HG03280 (cell line): ENCODE data around the gene PCBP3.

ENCODE experiments used
- ATAC-seq: cut with Tn5 transposase; IDR thresholded peaks from one replicate; pipeline ENCODE4 v1.9.1; 2021; ENCODE audit warnings: mild to moderate bottlenecking, moderate library complexity; ENCODE audit not compliant: unreplicated experiment

Gene PCBP3

DNA sequence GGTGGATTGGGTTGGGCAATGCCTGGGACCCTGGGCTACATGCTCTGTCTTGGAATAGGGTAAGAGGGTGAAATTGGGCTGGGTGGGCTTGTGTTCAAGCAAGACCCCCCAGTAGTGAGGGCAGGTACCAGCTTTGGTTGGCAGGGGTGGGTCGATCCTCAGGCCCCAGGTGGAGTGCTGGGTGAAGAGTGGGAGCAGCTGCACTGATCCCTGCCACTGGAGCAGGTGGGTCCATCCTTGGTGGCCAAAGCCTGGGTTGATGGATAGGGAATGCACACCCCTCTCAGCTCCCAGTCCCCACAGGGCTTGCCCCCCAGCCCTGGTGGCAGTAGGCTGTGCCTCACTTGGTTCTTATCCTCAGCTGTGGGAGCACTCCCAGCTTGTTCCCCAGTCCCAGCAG lies 135.2 kb downstream of the PCBP3 start:
- no peak for ATAC-seq

DNA sequence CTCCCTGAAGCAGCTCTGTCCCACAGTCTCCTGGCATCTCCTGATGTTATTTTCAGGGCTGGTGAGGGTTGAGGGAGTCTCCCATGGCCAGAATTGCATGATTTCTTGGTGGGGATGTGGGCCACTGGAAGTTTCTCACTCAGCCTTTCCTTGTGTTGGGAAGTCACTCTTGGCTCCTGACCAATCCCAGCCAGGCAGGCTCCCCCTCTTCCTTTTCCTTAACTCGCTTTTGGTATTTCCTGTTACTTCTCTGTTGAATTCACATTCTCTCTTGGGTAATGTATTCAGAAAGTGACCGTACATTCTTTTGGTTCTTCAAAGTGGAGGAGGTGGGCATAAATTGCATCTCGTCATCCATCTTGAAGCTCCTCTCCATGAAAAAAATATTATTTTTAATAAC lies 135.7 kb downstream of the PCBP3 start:
- ATAC-seq, result no peak

DNA sequence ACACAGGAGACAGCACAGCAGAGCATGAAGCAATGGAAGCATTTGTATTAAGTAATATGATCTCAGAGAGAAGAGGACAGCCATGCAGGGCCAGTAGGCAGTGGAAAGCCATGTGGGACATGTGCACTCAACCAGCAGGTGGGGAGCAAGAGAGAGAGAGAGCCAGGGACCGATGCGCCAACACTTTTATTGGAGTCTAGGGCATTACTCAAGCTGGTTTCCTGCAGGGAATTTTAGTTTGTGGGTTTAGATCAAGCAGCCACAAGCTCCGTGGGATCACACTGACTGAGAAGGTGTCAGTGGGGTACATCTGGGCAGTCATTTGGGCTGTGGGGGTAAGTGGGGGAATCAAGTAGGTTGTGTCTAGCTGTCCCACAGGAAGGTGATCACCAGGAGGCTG lies 137.1 kb downstream of the PCBP3 start:
- no peak for ATAC-seq

DNA sequence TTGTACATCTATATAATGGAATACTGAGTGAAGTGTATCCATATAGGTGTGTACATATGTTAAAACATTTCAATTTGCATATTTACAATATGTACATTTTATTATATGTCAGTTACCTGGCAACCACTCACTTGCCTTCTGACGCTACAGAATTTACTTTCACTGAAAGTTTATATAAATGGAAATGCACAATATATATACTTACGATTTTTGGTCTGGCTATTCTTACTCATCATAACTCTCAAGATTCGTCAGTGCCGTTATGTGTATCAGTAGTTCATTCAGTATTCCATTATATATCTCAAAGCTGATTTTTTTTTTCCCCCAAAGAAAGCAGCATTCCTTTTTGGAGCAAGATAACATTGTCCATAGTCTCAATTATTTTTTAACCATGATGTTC lies 138.2 kb downstream of the PCBP3 start:
- ATAC-seq, result no peak

DNA sequence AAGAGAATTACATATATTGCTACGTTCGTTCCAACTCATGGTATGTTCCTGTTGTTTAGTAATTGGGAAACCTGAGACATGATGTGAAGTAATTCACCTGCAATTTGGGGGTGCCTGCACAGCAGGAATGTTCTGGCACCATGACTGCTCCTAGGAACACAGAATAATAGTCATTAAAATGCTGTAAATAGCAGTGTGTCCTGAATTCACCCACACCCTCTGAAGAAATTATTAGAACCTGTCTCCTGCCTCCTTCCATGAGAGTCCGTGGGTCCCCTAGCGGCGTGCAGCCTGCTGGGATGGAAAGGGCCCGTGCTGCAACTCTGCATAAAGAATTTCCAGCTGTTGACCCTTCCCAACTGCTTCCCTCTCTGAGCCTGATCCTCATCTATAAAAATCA lies 143.1 kb downstream of the PCBP3 start:
- no peak for ATAC-seq

DNA sequence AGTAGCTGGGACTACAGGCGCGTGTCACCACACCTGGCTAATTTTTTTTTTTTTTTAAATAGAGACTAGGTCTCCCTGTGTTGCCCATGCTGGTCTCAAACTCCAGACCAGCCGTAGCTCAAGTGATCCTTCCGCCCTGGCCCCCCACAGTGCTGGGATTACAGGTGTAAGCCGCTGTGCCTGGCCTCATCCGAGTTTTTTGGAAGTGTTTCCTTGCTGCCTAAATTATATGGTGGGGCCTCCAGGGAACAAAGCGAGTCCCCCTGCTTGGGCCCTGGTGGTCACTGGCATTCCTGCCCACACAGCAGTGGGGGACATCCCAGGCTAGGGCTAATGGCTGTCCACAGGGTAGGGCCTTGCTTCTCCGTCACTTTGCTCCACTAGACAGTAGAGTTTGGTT lies 143.8 kb downstream of the PCBP3 start:
- ATAC-seq, result no peak

DNA sequence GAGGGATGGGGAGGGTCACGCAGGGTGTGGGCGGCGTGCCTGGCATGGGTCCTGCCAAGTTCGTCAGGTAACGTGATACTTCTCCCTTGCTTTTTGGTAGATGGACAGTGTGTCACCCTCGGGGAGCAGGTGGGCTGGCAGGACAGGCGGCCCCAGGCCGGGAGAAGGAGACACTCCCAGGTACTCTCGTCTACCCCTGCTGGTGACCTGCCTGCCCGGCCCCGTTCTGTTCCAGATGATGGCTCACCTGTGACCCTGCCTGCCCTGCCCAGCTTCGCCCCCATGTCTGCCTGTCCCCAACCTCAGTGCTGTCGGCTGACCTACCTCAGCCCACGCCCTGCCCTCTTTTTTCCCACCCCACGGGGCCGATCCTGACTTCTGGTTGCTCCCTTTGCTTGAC lies 144.7 kb downstream of the PCBP3 start:
- no peak for ATAC-seq

DNA sequence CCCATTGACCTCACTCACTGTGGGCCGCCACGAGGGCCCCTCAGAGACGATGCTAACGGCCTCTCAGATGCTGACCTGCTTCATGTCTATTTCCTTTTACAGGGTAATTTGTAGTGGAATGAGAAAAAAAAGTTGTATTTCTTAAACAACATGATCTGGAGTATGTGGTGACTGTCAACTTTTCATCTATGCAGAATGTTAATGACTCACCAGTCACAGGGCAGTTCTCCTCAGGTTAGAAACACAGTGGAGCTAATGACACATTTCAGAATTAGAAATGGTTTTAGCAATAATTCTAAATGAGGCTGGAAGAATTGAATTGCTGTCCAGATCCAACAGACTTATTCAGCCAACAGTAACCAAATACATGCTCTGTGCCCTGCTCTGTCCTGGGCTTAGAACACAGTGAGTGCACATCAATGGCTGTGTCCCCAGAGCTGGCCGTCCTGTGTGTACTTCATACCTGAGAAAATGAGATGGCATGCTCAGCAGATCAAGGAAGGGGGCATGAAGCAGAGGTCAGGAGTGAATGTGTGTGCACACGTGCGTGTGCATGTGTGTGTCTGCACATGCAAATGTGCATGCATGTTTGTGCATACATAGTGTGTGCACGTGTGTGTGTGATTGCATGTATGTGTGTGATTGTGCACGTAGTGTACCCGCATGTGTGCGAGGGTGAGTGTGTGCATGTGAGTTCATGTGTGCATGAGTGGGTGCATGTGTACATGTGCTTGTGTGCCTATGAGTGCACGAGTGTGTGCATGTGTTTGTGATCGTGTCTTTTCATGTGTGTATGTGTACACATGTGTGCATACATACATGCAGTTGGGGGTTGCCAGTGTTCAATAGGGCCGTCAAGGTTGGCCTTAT lies 145.3 kb downstream of the PCBP3 start:
- ATAC-seq, result no peak

DNA sequence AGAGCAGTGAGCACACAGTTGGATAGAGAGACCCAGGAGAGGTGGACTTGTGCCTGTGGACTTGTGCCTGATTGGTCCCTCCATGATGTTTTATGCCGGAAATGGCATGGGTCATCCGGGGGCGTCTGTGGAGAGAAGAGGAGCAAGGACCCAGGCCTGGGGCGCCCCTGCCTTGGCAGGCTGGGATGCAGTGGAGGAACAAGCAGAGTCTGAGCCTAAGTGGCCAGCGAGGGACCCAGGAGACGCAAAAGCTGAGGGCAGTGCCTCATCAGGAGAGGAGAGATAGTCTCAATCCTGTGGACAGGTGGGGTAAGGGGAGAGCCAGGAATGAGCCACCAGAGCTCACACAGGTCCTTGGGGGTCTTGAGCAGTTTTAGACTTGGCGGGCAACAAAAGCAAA lies 146.9 kb downstream of the PCBP3 start:
- ATAC-seq, result no peak

DNA sequence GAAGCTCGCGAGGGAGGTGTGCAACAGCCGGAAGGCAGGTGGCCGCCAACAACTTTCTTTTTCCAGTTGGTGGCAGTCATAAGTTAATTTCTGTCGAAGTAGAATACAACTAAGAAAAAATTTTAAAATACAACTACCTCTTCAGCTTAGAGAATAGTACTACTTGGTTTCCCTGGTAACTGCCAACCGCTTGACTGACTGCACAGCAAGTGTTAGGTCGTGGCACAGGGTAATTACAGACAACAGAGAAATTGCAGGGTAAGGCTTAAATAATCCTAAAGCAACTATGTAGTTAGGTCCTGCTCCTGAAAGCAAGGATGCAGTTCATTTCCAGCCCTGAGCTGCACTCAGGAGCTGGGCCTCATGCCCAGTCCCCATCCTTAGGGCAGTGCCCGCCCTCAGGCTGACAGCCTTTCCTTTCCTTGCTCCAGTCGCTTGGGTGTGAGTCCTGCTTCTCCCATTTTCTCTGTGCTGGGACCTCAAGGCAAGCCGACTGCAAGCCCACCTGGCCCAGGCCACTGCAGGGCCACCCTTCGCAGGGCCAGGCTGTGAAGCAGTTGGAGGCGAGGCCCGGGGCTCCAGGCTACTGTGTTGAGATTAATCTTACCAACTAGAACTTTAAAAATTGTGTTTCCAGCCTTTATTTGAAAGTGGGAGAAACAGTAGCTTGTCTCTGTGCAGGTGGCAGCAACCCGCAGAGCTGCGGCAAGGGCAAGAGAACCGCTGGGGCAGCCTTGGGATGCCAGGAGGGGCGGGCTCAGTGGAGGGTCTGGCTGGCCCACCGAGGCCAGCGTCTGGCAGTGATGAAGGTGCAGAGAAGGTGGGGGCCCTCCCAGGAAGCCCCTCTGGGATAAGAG lies 148.3 kb downstream of the PCBP3 start:
- no peak for ATAC-seq

DNA sequence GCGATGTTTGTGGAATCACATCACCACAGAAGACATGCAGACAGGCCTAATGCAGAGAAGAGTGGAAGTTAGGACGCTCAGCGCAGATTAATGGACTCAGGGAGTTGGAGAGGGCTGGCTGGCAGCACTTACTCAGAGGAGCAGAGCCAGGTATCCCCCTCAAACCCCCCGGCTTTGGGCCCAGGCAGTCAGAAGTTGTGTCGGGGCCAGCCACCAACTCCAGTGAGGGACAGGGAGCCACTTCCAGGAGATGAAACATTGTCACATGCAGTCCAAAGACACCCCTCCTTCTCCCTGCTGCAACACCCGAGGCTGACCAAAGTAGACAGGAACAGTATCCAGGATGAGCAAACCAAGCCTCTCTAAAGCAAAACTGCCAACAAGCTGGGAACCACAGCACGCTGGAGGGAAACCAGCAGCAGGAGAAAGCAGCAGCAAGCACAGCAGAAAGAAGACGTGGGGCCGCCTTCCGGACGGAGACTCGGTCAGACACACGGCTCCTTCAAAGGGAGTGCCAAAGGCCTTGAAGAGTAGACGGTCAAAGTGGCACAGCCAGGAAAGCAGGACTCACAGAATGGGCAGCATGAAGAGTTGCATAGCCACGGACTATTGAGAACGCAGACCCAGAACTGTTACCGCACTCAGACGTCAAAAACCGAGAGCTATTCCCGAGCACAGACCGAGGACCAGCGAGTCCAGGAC lies 149.3 kb downstream of the PCBP3 start:
- no peak for ATAC-seq

DNA sequence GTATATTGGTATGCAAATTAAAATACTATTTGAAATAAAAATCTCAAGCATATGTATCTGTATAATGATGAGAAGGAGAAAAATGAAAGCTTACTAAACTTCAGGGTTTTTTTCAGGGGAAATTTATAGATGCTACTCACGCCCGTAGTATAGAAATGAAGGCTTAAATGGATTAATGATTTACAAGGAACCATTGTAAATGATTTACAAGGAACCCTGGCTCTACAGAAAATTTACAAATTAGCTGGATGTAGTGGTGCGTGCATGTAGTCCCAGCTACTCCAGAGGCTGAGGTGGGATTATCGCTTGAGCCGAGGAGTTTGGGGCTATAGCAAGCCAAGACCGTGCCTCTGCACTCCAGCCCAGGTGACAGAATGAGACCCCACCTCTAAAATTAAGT lies 150.5 kb downstream of the PCBP3 start:
- ATAC-seq, result no peak

DNA sequence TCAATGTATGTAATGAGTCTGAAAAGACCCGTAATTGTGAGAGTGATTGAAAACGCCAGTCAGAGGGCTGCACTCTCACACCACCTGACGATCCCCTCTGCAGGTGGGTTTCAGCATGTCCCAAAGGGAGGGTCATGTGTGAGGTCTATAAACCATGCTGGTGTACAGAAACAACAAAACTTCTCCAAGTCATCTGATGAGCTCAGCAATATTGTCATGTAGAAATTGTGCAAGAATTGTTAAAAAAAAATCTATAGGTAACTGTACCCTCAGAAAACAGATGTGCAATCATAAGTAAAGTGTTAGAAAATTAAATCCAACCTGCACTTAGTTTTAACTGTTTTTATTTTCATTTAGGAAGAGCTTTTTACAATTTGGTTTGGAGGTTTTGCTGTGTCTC lies 152.5 kb downstream of the PCBP3 start:
- no peak for ATAC-seq

DNA sequence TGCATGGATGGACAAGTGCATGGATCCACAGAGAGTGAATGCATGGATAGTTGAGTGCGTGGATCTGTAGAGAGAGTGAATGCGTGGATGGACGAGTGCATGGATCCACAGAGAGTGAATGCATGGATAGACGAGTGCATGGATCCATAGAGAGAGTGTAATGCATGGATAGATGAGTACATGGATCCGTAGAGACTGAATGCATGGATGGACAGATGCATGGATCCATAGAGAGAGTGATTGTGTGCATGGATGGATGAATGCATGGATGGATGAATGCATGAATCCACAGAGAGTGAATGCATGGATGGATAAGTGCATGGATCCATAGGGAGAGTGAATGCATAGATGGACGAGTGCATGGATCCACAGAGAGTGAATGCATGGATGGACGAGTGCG lies 153.8 kb downstream of the PCBP3 start:
- ATAC-seq, result no peak

DNA sequence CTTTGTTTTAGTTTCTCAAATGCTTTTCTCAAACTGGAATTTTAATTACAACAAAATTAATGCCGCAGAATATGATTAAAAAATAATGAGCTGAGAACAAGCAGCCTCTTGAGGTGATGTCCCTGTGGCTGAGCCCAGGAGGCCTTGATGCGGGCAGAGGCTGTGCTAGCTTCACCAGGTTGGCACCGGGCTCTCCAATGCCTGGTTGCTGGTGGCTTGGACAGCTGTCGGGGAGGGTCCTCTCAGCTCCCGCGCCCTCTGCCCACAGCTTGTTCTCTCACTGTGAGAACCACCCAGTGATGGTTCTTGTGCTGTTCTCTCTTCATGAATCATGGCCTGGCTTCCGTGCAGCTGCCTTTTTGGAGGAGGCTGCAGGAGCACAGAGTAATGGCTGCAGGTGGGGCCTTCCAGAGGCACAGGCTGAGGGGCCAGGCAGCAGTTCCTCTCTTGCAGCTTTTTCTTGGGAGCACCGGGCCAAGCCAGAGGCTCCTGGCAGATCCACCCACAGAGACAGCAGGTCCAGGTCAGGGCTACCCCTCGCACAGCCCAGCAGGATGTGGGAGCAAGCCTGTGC lies 156.3 kb downstream of the PCBP3 start:
- ATAC-seq, result no peak

DNA sequence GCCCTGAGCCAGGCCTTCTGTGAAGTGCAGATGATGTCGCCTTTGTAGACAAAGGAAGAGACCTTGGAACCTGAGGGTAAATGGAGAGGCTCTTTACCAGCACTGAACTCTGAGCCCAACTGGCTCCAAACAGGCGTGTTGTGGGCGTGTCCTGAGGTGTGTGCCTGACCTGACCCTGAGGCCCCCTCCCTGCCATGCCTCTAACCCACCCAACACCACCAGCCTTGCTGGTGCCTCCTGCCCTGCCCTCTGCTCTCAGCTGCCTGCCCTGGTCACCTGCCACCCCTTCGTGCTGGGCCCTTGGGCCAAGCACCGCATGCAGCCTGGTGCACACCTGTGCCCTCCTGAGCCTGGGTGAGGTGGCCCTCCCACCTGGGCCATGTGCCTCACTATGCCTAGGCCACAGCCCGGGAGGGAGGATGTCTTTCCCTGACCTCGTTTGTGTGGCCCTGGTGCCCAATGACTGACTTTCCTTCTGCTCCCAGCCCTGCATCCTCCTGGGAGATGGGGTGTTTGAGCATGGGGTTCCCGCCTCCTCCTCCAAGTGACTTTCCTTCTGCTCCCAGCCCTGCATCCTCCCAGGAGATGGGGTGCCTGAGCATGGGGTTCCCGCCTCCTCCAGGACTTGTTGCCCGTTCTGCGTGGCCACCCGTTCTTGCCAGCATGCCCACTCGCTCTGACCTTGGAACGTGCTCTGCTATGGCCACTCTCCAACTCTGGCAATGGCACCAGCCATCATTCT lies 157.0 kb downstream of the PCBP3 start:
- no peak for ATAC-seq

DNA sequence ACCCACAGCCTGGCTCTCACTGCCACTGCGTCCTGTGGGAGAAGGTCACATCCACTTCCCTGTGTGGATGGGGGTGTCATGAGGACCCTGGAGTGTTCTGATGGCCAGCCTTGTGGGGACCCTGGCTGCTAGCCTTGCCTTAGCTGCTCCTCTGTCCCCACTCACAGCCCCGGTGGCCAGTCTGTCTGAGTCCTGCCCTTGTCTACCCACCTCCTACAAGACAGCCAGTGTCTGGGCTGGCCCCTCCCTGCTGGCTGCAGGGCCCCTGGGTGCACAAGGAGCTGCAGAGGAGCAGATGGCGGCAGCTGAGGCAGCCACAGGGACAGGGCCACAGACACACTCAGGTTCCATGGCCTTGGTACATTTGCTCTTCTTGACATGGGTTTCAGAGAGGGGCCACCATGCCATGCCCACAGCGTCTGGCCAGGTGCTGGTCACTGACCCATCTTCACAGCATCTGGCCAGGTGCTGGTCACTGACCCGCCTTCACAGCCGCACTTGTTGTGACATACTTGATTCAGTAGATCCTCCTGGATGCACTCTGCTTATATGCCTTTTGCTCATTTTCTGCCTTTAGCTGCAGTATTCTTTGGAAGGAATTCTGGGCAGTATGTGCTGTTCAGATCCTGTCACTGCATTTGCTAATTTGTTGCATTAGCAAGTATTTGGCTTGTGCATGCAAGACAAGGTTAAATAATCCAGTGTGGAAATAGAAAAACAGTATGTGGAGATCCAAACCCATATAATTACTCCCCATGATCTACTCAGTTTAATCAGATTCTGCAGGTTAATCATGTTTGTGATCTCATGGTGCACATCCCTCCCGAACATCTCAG lies 157.8 kb downstream of the PCBP3 start:
- no peak for ATAC-seq

DNA sequence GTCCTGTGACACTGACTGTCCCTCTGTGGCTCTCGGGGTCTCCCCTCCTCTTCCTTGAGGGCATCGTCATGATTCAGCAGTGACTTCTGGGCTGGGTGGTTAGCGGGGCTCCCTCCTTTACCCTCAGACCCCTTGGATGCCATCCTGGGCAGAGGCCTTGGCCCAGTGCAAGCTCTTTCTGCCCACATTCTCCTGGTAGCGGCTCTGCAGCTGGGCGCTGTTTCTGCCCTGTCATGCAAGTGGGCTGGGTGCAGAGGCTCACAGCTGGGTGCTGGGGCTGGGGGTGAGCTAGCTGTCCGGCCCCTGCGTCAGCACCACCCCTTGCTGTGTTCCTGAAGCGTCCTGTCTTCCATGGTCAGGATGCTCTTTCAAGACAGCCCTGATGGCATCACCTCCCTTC lies 158.5 kb downstream of the PCBP3 start:
- ATAC-seq, result no peak

DNA sequence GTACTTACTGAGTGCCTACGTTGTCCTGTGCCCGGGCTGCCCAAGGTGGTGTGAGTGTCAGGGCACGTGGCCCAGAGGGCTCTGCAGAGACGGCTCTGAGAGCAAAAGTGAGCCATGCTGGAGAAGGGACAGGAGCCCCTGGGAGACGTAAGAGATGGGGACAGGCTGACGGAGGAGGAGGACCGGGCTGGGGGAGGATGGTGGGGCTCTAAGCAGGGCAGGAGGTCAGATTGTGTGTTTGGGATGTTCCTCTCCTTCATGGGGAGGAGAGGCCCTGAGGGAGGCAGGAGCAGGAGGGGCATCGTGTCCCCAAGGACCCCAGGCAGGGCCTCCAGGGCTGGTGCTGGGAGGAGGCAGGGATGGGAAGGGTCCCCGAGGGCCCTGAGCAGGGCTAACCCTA lies 158.9 kb downstream of the PCBP3 start:
- ATAC-seq, result no peak
